Liver (tissue), 9 donors: ENCODE results near the gene IGSF22. TPM values are rescaled to one million over a fixed set of nuclear protein-coding genes. Genes with fewer than 3 reads are reported as not detected.

Experiments used
- DNase-seq: peaks from one replicate; pipeline ENCODE4 v3.0.0-alpha.2; 2017; ENCODE audit warnings: low spot score
- H3K27ac ChIP-seq, 2 donors: one replicate each; pipeline ENCODE4 v1.7.0; 2013; ENCODE audit warnings: inconsistent platforms in 2 of 2, low read length in 2 of 2, control low read depth in 1 of 2, low read depth in 1 of 2, mild to moderate bottlenecking in 1 of 2
- H3K27me3 ChIP-seq, 4 donors: one replicate each; pipeline versions ENCODE4 v1.6.1 to v1.7.0; 2013; ENCODE audit warnings: low read length in 3 of 4, inconsistent platforms in 1 of 4, mild to moderate bottlenecking in 1 of 4, moderate library complexity in 1 of 4; ENCODE audit not compliant: control insufficient read depth in 4 of 4, insufficient read depth in 4 of 4
- H3K36me3 ChIP-seq, 4 donors: one replicate each; pipeline versions ENCODE4 v1.6.1 to v1.7.0; 2013; ENCODE audit warnings: low read length in 3 of 4, mild to moderate bottlenecking in 3 of 4, low read depth in 1 of 4, moderate library complexity in 1 of 4; ENCODE audit not compliant: control insufficient read depth in 4 of 4, insufficient read depth in 3 of 4
- H3K4me1 ChIP-seq, 4 donors: one replicate each; pipeline versions ENCODE4 v1.6.1 to v1.7.0; 2013; ENCODE audit warnings: low read length in 3 of 4, mild to moderate bottlenecking in 3 of 4, moderate library complexity in 1 of 4; ENCODE audit not compliant: control insufficient read depth in 4 of 4, insufficient read depth in 4 of 4
- H3K4me3 ChIP-seq, 3 donors: one replicate each; pipeline versions ENCODE4 v1.6.1 to v1.7.0; 2013; ENCODE audit warnings: low read length in 3 of 3, control low read depth in 1 of 3, low read depth in 1 of 3, mild to moderate bottlenecking in 1 of 3
- H3K9ac ChIP-seq, 2 donors: one replicate each; pipeline ENCODE4 v1.7.0; 2013; ENCODE audit warnings: low read length in 2 of 2, mild to moderate bottlenecking in 2 of 2, moderate library complexity in 2 of 2, control low read depth in 1 of 2, low read depth in 1 of 2
- H3K9me3 ChIP-seq, 4 donors: one replicate each; pipeline versions ENCODE4 v1.6.1 to v1.7.0; 2013; ENCODE audit warnings: low read length in 3 of 4; ENCODE audit not compliant: control insufficient read depth in 4 of 4
- FOXA1 ChIP-seq: IDR thresholded peaks from 2 replicates; pipeline ENCODE4 v1.6.1; 2016; ENCODE audit warnings: antibody characterized with exemption
- FOXA2 ChIP-seq: IDR thresholded peaks from 2 replicates; pipeline ENCODE4 v1.6.1; 2016; ENCODE audit warnings: antibody characterized with exemption
- GABPA ChIP-seq, 2 donors: IDR thresholded peaks in 1 of 2; conservative IDR thresholded peaks in 1 of 2; 2 replicates each; pipeline ENCODE4 v1.6.1; 2016; ENCODE audit warnings: antibody characterized with exemption in 2 of 2, mild to moderate bottlenecking in 1 of 2, moderate library complexity in 1 of 2
- HNF4A ChIP-seq, 2 donors: conservative IDR thresholded peaks; 2 replicates each; pipeline ENCODE4 v1.6.1; 2016; ENCODE audit warnings: antibody characterized with exemption in 2 of 2, mild to moderate bottlenecking in 2 of 2
- HNF4G ChIP-seq: IDR thresholded peaks from 2 replicates; pipeline ENCODE4 v1.6.1; 2016; ENCODE audit warnings: antibody characterized with exemption
- NR2F2 ChIP-seq: IDR thresholded peaks from 2 replicates; pipeline ENCODE4 v1.6.1; 2016; ENCODE audit warnings: antibody characterized with exemption
- RAD21 ChIP-seq, 2 donors: IDR thresholded peaks; 2 replicates each; pipeline ENCODE4 v1.6.1; 2016; ENCODE audit warnings: antibody characterized with exemption in 2 of 2, mild to moderate bottlenecking in 2 of 2
- RXRA ChIP-seq, 2 donors: IDR thresholded peaks; 2 replicates each; pipeline ENCODE4 v1.6.1; 2017 to 2018; ENCODE audit warnings: antibody characterized with exemption in 2 of 2, mild to moderate bottlenecking in 1 of 2
- SP1 ChIP-seq: IDR thresholded peaks from 2 replicates; pipeline ENCODE4 v1.6.1; 2018; ENCODE audit warnings: antibody characterized with exemption, mild to moderate bottlenecking
- YY1 ChIP-seq: IDR thresholded peaks from 2 replicates; pipeline ENCODE4 v1.6.1; 2016; ENCODE audit warnings: antibody characterized with exemption, mild to moderate bottlenecking
- WGBS: extraction: QIAGEN DNeasy Blood & Tissue Kit; methylation state at CpG from one replicate; pipeline ENCODE4 v1.1.7; 2013; 5-methylcytosine and 5-hydroxymethylcytosine counted together
- polyA plus RNA-seq, 2 donors: library from polyadenylated mRNA; stranded (reverse) in 1 of 2; unstranded in 1 of 2; fragments of 200-250 nt in 1 of 2; fragments of >200 nt in 1 of 2; fragmentation: Nextera tagmentation in 1 of 2; extraction: Ambion mirVana in 1 of 2; gene quantifications; one replicate each; pipeline versions ENCODE4 v1.2.1 to v1.2.3, GENCODE V29; 2013 to 2015
- total RNA-seq, 2 donors: library from RNA; depleted of rRNA; stranded (reverse); fragments of >200 nt; gene quantifications; one replicate each; pipeline ENCODE4 v1.2.3, GENCODE V29; 2014
- TF ChIP-seq, protein P1 (sequence below): IDR thresholded peaks from 2 replicates; pipeline ENCODE4 v1.6.1; 2016; ENCODE audit warnings: antibody characterized with exemption, mild to moderate bottlenecking
- TF ChIP-seq, protein P2 (sequence below): fragments of 150-350 bp; IDR thresholded peaks from 2 replicates; pipeline ENCODE4 v1.5.1; 2017; ENCODE audit warnings: improper control_type of control experiment, low read depth, low read length; ENCODE audit not compliant: missing input control
- donor health status: healthy.
- donor health status: healthy.
- donor health status: healthy.
- donor health status: healthy.
- donor health status: healthy.

Gene IGSF22
- total and polyA plus RNA-seq, 4 donors, result 0.12 to 0.26 TPM; not detected in 2

DNA sequence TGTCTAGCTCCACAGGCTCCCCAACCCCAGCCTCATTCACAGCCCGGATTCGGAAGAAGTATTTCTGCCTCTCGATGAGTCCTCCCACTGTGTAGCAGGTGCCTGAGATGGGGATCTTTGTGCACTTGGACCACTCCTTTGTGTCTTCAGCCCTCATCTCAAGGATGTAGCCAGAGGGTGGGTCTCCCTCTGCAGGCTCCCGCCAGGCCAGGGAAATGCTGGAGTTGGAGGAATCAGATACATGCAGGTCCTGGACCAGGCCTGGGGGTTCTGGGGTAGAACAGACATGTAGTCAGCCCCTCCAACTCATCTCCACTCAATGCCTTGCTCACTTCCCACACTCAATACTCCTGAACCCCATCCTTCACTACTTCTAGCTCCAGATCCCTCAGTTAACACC is 16.6 kb downstream of the IGSF22 start:
- Histone ChIP-seq H3K9me3 (no peaks in the 10 kb centered on the region), H3K4me1 (peaks cover 2 to 17% (median 7%) of the 10 kb centered on the region in 4 donors), H3K4me3 (no peak overlapping the region), H3K27me3 (no peaks in the 10 kb centered on the region), H3K36me3 (no peaks in the 10 kb centered on the region), H3K9ac (no peak overlapping the region), H3K27ac (no peak overlapping the region)
- no peak for DNase-seq
- WGBS, result 89% methylated on average over 4 of the region's 4 CpGs
- TF ChIP-seq HNF4G, result no peak
- no peak for TF ChIP-seq HNF4A (conservative IDR thresholded peaks at IDR 0.05)
- TF ChIP-seq GABPA (IDR thresholded peaks at IDR 0.05 in 1 of 2, conservative IDR thresholded peaks at IDR 0.05 in 1 of 2), result no peak
- TF ChIP-seq, protein P1, sequence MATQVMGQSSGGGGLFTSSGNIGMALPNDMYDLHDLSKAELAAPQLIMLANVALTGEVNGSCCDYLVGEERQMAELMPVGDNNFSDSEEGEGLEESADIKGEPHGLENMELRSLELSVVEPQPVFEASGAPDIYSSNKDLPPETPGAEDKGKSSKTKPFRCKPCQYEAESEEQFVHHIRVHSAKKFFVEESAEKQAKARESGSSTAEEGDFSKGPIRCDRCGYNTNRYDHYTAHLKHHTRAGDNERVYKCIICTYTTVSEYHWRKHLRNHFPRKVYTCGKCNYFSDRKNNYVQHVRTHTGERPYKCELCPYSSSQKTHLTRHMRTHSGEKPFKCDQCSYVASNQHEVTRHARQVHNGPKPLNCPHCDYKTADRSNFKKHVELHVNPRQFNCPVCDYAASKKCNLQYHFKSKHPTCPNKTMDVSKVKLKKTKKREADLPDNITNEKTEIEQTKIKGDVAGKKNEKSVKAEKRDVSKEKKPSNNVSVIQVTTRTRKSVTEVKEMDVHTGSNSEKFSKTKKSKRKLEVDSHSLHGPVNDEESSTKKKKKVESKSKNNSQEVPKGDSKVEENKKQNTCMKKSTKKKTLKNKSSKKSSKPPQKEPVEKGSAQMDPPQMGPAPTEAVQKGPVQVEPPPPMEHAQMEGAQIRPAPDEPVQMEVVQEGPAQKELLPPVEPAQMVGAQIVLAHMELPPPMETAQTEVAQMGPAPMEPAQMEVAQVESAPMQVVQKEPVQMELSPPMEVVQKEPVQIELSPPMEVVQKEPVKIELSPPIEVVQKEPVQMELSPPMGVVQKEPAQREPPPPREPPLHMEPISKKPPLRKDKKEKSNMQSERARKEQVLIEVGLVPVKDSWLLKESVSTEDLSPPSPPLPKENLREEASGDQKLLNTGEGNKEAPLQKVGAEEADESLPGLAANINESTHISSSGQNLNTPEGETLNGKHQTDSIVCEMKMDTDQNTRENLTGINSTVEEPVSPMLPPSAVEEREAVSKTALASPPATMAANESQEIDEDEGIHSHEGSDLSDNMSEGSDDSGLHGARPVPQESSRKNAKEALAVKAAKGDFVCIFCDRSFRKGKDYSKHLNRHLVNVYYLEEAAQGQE, result no peak
- TF ChIP-seq SP1, result no peak
- TF ChIP-seq, protein P2, sequence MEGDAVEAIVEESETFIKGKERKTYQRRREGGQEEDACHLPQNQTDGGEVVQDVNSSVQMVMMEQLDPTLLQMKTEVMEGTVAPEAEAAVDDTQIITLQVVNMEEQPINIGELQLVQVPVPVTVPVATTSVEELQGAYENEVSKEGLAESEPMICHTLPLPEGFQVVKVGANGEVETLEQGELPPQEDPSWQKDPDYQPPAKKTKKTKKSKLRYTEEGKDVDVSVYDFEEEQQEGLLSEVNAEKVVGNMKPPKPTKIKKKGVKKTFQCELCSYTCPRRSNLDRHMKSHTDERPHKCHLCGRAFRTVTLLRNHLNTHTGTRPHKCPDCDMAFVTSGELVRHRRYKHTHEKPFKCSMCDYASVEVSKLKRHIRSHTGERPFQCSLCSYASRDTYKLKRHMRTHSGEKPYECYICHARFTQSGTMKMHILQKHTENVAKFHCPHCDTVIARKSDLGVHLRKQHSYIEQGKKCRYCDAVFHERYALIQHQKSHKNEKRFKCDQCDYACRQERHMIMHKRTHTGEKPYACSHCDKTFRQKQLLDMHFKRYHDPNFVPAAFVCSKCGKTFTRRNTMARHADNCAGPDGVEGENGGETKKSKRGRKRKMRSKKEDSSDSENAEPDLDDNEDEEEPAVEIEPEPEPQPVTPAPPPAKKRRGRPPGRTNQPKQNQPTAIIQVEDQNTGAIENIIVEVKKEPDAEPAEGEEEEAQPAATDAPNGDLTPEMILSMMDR, result no peak
- no peak for TF ChIP-seq NR2F2
- TF ChIP-seq RXRA (IDR thresholded peaks at IDR 0.05), result no peak
- TF ChIP-seq RAD21 (IDR thresholded peaks at IDR 0.05), result no peak
- no peak for TF ChIP-seq FOXA1
- no peak for TF ChIP-seq FOXA2
- no peak for TF ChIP-seq YY1

DNA sequence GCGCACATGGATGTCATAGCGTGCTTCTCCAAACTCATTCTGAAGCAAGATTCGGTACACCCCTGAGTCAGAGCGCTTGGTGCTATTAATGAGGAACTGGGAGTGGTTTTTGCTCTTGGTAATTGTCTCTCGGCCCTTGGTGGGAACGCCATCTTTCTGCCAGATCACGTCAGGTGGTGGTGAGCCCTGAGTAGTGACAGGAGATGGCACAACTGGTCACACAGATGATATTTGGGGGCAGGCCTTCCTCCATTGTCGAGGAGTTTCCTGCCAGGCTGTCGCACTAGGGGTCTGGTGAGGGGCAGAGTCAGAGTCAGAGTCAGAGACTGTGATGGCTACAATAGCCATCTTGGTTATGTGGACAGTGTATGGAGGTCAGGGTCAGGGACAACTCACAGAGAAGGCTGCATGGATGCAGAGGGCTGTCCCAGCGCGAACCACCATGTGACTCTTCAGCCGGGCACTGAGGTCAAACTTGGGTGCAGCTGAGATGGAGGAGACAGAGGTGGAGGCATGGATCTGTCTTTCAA is 18.1 kb downstream of the IGSF22 start:
- no peak overlapping the region for H3K4me3 ChIP-seq
- no peak for DNase-seq
- H3K36me3 ChIP-seq, result no peaks in the 10 kb centered on the region
- TF ChIP-seq SP1, result no peak
- no peak overlapping the region for H3K9ac ChIP-seq
- 85% methylated on average over 12 of the region's 12 CpGs for WGBS
- no peaks in the 10 kb centered on the region for H3K27me3 ChIP-seq
- H3K9me3 ChIP-seq, result no peaks in the 10 kb centered on the region
- H3K27ac ChIP-seq, result no peak overlapping the region
- peaks cover 2 to 17% (median 7%) of the 10 kb centered on the region in 4 donors for H3K4me1 ChIP-seq
